GM19035 (cell line): ENCODE data around the gene TNN.

ENCODE experiments used
- ATAC-seq: cut with Tn5 transposase; IDR thresholded peaks from one replicate; pipeline ENCODE4 v1.9.1; 2021; ENCODE audit not compliant: unreplicated experiment

Gene TNN

DNA sequence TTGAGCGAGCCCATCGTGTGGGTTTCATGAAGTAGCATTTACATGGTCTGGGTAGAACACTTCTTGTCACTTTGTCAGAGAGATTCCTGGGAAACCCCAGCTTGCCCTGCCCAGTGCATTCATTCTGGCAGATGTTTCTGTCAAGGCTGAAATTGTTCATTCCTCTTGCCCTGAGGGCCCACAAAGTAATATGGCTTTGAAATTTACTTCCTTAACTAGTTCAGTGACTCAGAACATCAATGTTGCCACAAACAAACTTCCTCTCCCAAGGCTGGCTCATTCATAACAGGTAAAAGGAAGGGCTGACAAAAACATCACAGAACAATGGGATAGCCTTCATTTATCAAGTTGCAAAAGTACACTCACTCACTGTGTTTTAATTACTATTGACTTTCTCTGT lies 129.9 kb downstream of the TNN start:
- no peak for ATAC-seq
